PC-9 (cell line): ENCODE measurements around the gene ZNF423. TPM values are rescaled to one million over a fixed set of nuclear protein-coding genes. Genes with fewer than 3 reads are reported as not detected.

Source experiments
- BruUV-seq: library from RNA; stranded (reverse); fragments of 400-500 nt; replicated peaks from 2 replicates; lab custom pipeline; 2021; lab: Mats Ljungman, UMichigan
- CTCF ChIA-PET: fragments of 300-600 bp; sonication (Branson Sonifier 250); formaldehyde crosslinking; loops from one replicate; lab custom pipeline; 2022; ENCODE audit warnings: antibody characterized with exemption; lab: Charles Lee
- POLR2A ChIA-PET: fragments of 300-600 bp; sonication (Branson Sonifier 250); formaldehyde crosslinking; loops from one replicate; lab custom pipeline; 2022; ENCODE audit warnings: antibody characterized with exemption; ENCODE audit not compliant: unreplicated experiment; lab: Charles Lee
- DNase-seq, 2 experiments: peaks; one replicate each; pipeline versions ENCODE4 v3.0.0 to v3.0.0-alpha.2; 2015 to 2022; ENCODE audit warnings: mixed read lengths in 1 of 2
- H2AFZ ChIP-seq: fragments of 200-600 bp; sonication (generic); 2 replicates; pipeline ENCODE4 v1.8.1; 2017; ENCODE audit warnings: antibody characterized with exemption
- H3F3A ChIP-seq: fragments of 200-600 bp; sonication (generic); 2 replicates; pipeline ENCODE4 v1.8.1; 2017; ENCODE audit warnings: antibody characterized with exemption, mild to moderate bottlenecking, low read depth; ENCODE audit not compliant: insufficient read depth
- H3K27ac ChIP-seq: fragments of 200-600 bp; sonication (generic); 2 replicates; pipeline ENCODE4 v1.6.1; 2016; ENCODE audit warnings: mixed run types
- H3K27me3 ChIP-seq: fragments of 200-600 bp; sonication (generic); 2 replicates; pipeline ENCODE4 v1.6.1; 2016; ENCODE audit warnings: low read depth, mixed run types; ENCODE audit not compliant: insufficient read depth
- H3K36me3 ChIP-seq: fragments of 200-600 bp; sonication (generic); 2 replicates; pipeline ENCODE4 v1.6.1; 2016; ENCODE audit warnings: low read depth, mixed run types
- H3K4me1 ChIP-seq: fragments of 200-600 bp; sonication (generic); replicated peaks from 2 replicates; pipeline ENCODE4 v1.6.1; 2016; ENCODE audit warnings: mixed run types; ENCODE audit not compliant: insufficient read depth
- H3K4me2 ChIP-seq: fragments of 200-600 bp; sonication (generic); 2 replicates; pipeline ENCODE4 v1.6.1; 2017; ENCODE audit warnings: mixed run types
- H3K4me3 ChIP-seq: fragments of 200-600 bp; sonication (generic); 2 replicates; pipeline ENCODE4 v1.6.1; 2016; ENCODE audit warnings: mixed run types
- H3K79me2 ChIP-seq: fragments of 200-600 bp; sonication (generic); 2 replicates; pipeline ENCODE4 v1.6.1; 2017; ENCODE audit warnings: low read depth, mixed run types
- H3K9me2 ChIP-seq: fragments of 200-600 bp; sonication (generic); 2 replicates; pipeline ENCODE4 v1.8.1; 2017; ENCODE audit warnings: mild to moderate bottlenecking; ENCODE audit not compliant: insufficient read depth
- H3K9me3 ChIP-seq: fragments of 200-600 bp; sonication (generic); 2 replicates; pipeline ENCODE4 v1.8.1; 2016; ENCODE audit warnings: low read depth; ENCODE audit not compliant: insufficient read depth
- H4K20me1 ChIP-seq: fragments of 200-600 bp; sonication (generic); 2 replicates; pipeline ENCODE4 v1.8.1; 2017; ENCODE audit not compliant: insufficient read depth
- CTCF ChIP-seq: fragments of 200-600 bp; sonication (generic); conservative IDR thresholded peaks from 2 replicates; pipeline ENCODE4 v1.6.1; 2017; ENCODE audit warnings: mixed run types, antibody characterized with exemption, mild to moderate bottlenecking, moderate library complexity
- EZH2 ChIP-seq: fragments of 200-600 bp; sonication (generic); IDR thresholded peaks from 2 replicates; pipeline ENCODE4 v1.8.0; 2017; ENCODE audit warnings: antibody characterized with exemption, low read depth
- intact Hi-C: fragments of 100-400 bp; cut with micrococcal nuclease; formaldehyde crosslinking; loops from one replicate; pipeline ENCODE4 v1.10.0; 2022; ENCODE audit not compliant: unreplicated experiment
- total RNA-seq: library from RNA; stranded (reverse); gene quantifications from 2 replicates; pipeline ENCODE4 v1.2.3, GENCODE V29; 2021

Gene ZNF423
- total RNA-seq, 1 experiment from 2014 or later: not detected

GRCh38 chr16:49724774-49725173 lies 131.1 kb downstream of the ZNF423 start:
- intact Hi-C loops: no loop called here
- Histone ChIP-seq H3K36me3 (no peaks in the 10 kb centered on the region), H3K4me1 (no peaks in the 10 kb centered on the region), H3K9me2 (no peaks in the 10 kb centered on the region), H3K4me3 (no peak overlapping the region), H2AFZ (no peak overlapping the region), H3K4me2 (no peak overlapping the region), H3K27me3 (peaks cover 88% of the 10 kb centered on the region), H4K20me1 (no peaks in the 10 kb centered on the region), H3K9me3 (no peaks in the 10 kb centered on the region), H3K27ac (no peak overlapping the region), H3F3A (no peaks in the 10 kb centered on the region), H3K79me2 (no peaks in the 10 kb centered on the region)
- no TSS peak for BruUV-seq
- ChIA-PET CTCF (no interaction called here), POLR2A (no interaction called here)
- TF ChIP-seq CTCF (no peak), EZH2 (no peak)
- no peak for DNase-seq

GRCh38 chr16:49723310-49723709 lies 132.6 kb downstream of the ZNF423 start:
- no peak for TF ChIP-seq CTCF
- no peak for TF ChIP-seq EZH2
- no peak overlapping the region for H3K4me3 ChIP-seq
- no peak overlapping the region for H3K4me2 ChIP-seq
- no peaks in the 10 kb centered on the region for H3K79me2 ChIP-seq
- no peaks in the 10 kb centered on the region for H3K9me3 ChIP-seq
- no peak overlapping the region for H2AFZ ChIP-seq
- no peak for DNase-seq
- no peaks in the 10 kb centered on the region for H3K36me3 ChIP-seq
- BruUV-seq: no TSS peak
- intact Hi-C loops: no loop called here
- H4K20me1 ChIP-seq: no peaks in the 10 kb centered on the region
- no peaks in the 10 kb centered on the region for H3K9me2 ChIP-seq
- ChIA-PET POLR2A (no interaction called here), CTCF (no interaction called here)
- H3F3A ChIP-seq: no peaks in the 10 kb centered on the region
- H3K4me1 ChIP-seq: no peaks in the 10 kb centered on the region
- H3K27me3 ChIP-seq: peaks cover 91% of the 10 kb centered on the region
- no peak overlapping the region for H3K27ac ChIP-seq

- Histone ChIP-seq H3K9me3 (no peaks in the 10 kb centered on the region), H3K27me3 (peaks cover 83% of the 10 kb centered on the region), H3K27ac (no peak overlapping the region), H3K4me1 (no peaks in the 10 kb centered on the region), H2AFZ (no peak overlapping the region), H3K4me2 (no peak overlapping the region), H3K79me2 (no peaks in the 10 kb centered on the region), H3K36me3 (no peaks in the 10 kb centered on the region), H3K4me3 (no peak overlapping the region), H4K20me1 (no peaks in the 10 kb centered on the region), H3K9me2 (no peaks in the 10 kb centered on the region), H3F3A (no peaks in the 10 kb centered on the region)
- CTCF ChIA-PET: no interaction called here
- no TSS peak for BruUV-seq
- TF ChIP-seq CTCF (no peak), EZH2 (no peak)
- POLR2A ChIA-PET: no interaction called here
- DNase-seq: no peak
- intact Hi-C loops: no loop called here
Measured at GRCh38 chr16:49720225-49720624, 135.7 kb downstream of the ZNF423 start.
